ENCODE results near the gene OR51B5.
"Not testable (repeated sequence)": the region's sequence is repeated elsewhere in the genome, so short reads cannot be mapped to it uniquely, and the experiment has no call there.

The OR51B5 gene

GRCh38 chr11:5335170-5335569 is 8.2 kb downstream of the OR51B5 start:
- no peak for DNase-seq (ENCODE audit: low read depth)

- no peak for DNase-seq (ENCODE audit: low read depth)
Measured at GRCh38 chr11:5324197-5324596, 19.1 kb downstream of the OR51B5 start, which contains the start of gene OR51B2. Gene OR51B2, minus strand, starts transcription at chr11:5324297. Its CDS starts 0 bp downstream, at chr11:5324297.

- DNase-seq (ENCODE audit: low read depth) = no peak
Measured at GRCh38 chr11:5317292-5317691, 26.0 kb downstream of the OR51B5 start.

GRCh38 chr11:5313326-5314023 is 29.8 kb downstream of the OR51B5 start:
- DNase-seq (ENCODE audit: low read depth) = not testable (repeated sequence)

GRCh38 chr11:5310423-5310822 is 32.9 kb downstream of the OR51B5 start:
- DNase-seq (ENCODE audit: low read depth) = no peak

- no peak for DNase-seq (ENCODE audit: low read depth)
Measured at GRCh38 chr11:5307256-5308019, 35.9 kb downstream of the OR51B5 start.

- no peak for DNase-seq (ENCODE audit: low read depth)
Measured at GRCh38 chr11:5304046-5304445, 39.3 kb downstream of the OR51B5 start.

GRCh38 chr11:5303626-5304025 is 39.7 kb downstream of the OR51B5 start:
- no peak for DNase-seq (ENCODE audit: low read depth)

GRCh38 chr11:5301846-5302245 is 41.5 kb downstream of the OR51B5 start, which contains the start of gene OR51B4:
Gene OR51B4, minus strand, starts transcription at chr11:5301946. Its CDS starts 0 bp downstream, at chr11:5301946.
- DNase-seq (ENCODE audit: low read depth) = no peak

GRCh38 chr11:5300251-5300650 is 43.1 kb downstream of the OR51B5 start:
- no peak for DNase-seq (ENCODE audit: low read depth)

GRCh38 chr11:5298451-5298850 is 44.9 kb downstream of the OR51B5 start:
- no peak for DNase-seq (ENCODE audit: low read depth)

- DNase-seq (ENCODE audit: low read depth) = no peak
Measured at GRCh38 chr11:5297721-5298323, 45.5 kb downstream of the OR51B5 start.

- not testable (repeated sequence) for DNase-seq (ENCODE audit: low read depth)
Measured at GRCh38 chr11:5294342-5294995, 48.9 kb downstream of the OR51B5 start.

GRCh38 chr11:5293028-5293427 is 50.3 kb downstream of the OR51B5 start:
- DNase-seq (ENCODE audit: low read depth) = no peak

Data from fibroblast of gingiva (primary cell).